Muscle layer of colon (tissue), 2 donors: ENCODE measurements around the gene SUMO2.
"Not testable (repeated sequence)": the region's sequence is repeated elsewhere in the genome, so short reads cannot be mapped to it uniquely, and the experiment has no call there.

Experiments
- H3K27ac ChIP-seq: one replicate; pipeline ENCODE4 v1.7.0; 2013; ENCODE audit warnings: low read depth, mild to moderate bottlenecking, low read length, moderate library complexity
- H3K27me3 ChIP-seq, 2 donors: one replicate each; pipeline ENCODE4 v1.7.0; 2013; ENCODE audit warnings: low read length in 2 of 2, mild to moderate bottlenecking in 2 of 2; ENCODE audit not compliant: insufficient read depth in 2 of 2, control insufficient read depth in 1 of 2
- H3K36me3 ChIP-seq: one replicate; pipeline ENCODE4 v1.7.0; 2013; ENCODE audit warnings: mild to moderate bottlenecking, low read length; ENCODE audit not compliant: insufficient read depth
- H3K4me1 ChIP-seq: one replicate; pipeline ENCODE4 v1.7.0; 2013; ENCODE audit warnings: mild to moderate bottlenecking, low read length; ENCODE audit not compliant: insufficient read depth
- H3K4me3 ChIP-seq, 2 donors: one replicate each; pipeline ENCODE4 v1.7.0; 2013; ENCODE audit warnings: low read length in 2 of 2, low read depth in 1 of 2, mild to moderate bottlenecking in 1 of 2, moderate library complexity in 1 of 2
- H3K9ac ChIP-seq: one replicate; pipeline ENCODE4 v1.7.0; 2013; ENCODE audit warnings: low read length
- H3K9me3 ChIP-seq: one replicate; pipeline ENCODE4 v1.7.0; 2013; ENCODE audit warnings: mild to moderate bottlenecking, low read length
- donor health status: abdominal sarcoma.
- donor health status: Adenocarcinoma of cecum.

The SUMO2 gene

GRCh38 chr17:75207760-75208159 lies 25.0 kb upstream of the SUMO2 start:
- H3K9ac ChIP-seq: no peak overlapping the region
- H3K27me3 ChIP-seq: no peaks in the 10 kb centered on the region
- peaks cover 24% of the 10 kb centered on the region for H3K36me3 ChIP-seq
- no peak overlapping the region for H3K4me3 ChIP-seq
- H3K27ac ChIP-seq: no peak overlapping the region
- H3K4me1 ChIP-seq: peaks cover 9% of the 10 kb centered on the region
- no peaks in the 10 kb centered on the region for H3K9me3 ChIP-seq

GRCh38 chr17:75207050-75207407 lies 24.3 kb upstream of the SUMO2 start:
- H3K36me3 ChIP-seq: peaks cover 18% of the 10 kb centered on the region
- H3K9ac ChIP-seq, H3K27me3 ChIP-seq, H3K9me3 ChIP-seq, H3K4me1 ChIP-seq, H3K27ac ChIP-seq, H3K4me3 ChIP-seq: not testable (repeated sequence)

- Histone ChIP-seq H3K27me3 (no peaks in the 10 kb centered on the region), H3K27ac (peak overlapping the region; percentile 91), H3K4me1 (peaks cover 9% of the 10 kb centered on the region), H3K4me3 (peak overlapping the region; percentile 63 to 97), H3K9me3 (no peaks in the 10 kb centered on the region), H3K36me3 (peaks cover 11% of the 10 kb centered on the region), H3K9ac (peak overlapping the region; percentile 93)
Observed at GRCh38 chr17:75205793-75206163, 23.0 kb upstream of the SUMO2 start.

GRCh38 chr17:75205037-75205792 lies 22.5 kb upstream of the SUMO2 start, which contains the start of gene NUP85:
TSS of gene NUP85 (plus strand) at chr17:75205679. CDS start at chr17:75205762, 83 bp downstream.
- peaks cover 9% of the 10 kb centered on the region for H3K4me1 ChIP-seq
- peak within 1 kb of the TSS; percentile 63 to 97 for H3K4me3 ChIP-seq
- peak within 1 kb of the TSS; percentile 93 for H3K9ac ChIP-seq
- H3K27ac ChIP-seq: peak within 1 kb of the TSS; percentile 91
- H3K36me3 ChIP-seq: peaks cover 6% of the 10 kb centered on the region
- no peaks in the 10 kb centered on the region for H3K9me3 ChIP-seq
- no peaks in the 10 kb centered on the region for H3K27me3 ChIP-seq

GRCh38 chr17:75199886-75200618 lies 17.3 kb upstream of the SUMO2 start:
- Histone ChIP-seq H3K36me3 (no peaks in the 10 kb centered on the region), H3K4me3 (no peak overlapping the region), H3K9ac (no peak overlapping the region), H3K27ac (no peak overlapping the region), H3K27me3 (no peaks in the 10 kb centered on the region), H3K4me1 (no peaks in the 10 kb centered on the region), H3K9me3 (no peaks in the 10 kb centered on the region)

GRCh38 chr17:75194879-75195278 lies 12.1 kb upstream of the SUMO2 start:
- Histone ChIP-seq H3K27me3 (no peaks in the 10 kb centered on the region), H3K4me3 (no peak overlapping the region), H3K9ac (no peak overlapping the region), H3K4me1 (no peaks in the 10 kb centered on the region), H3K36me3 (no peaks in the 10 kb centered on the region), H3K9me3 (no peaks in the 10 kb centered on the region), H3K27ac (no peak overlapping the region)

GRCh38 chr17:75191584-75191983 lies 8.8 kb upstream of the SUMO2 start:
- no peaks in the 10 kb centered on the region for H3K4me1 ChIP-seq
- H3K27ac ChIP-seq: no peak overlapping the region
- H3K9me3 ChIP-seq: no peaks in the 10 kb centered on the region
- H3K4me3 ChIP-seq: no peak overlapping the region
- no peaks in the 10 kb centered on the region for H3K36me3 ChIP-seq
- no peaks in the 10 kb centered on the region for H3K27me3 ChIP-seq
- no peak overlapping the region for H3K9ac ChIP-seq

- H3K4me3 ChIP-seq: no peak overlapping the region
- H3K9ac ChIP-seq: no peak overlapping the region
- H3K27me3 ChIP-seq: no peaks in the 10 kb centered on the region
- peaks cover 3% of the 10 kb centered on the region for H3K4me1 ChIP-seq
- no peaks in the 10 kb centered on the region for H3K9me3 ChIP-seq
- H3K36me3 ChIP-seq: no peaks in the 10 kb centered on the region
- H3K27ac ChIP-seq: no peak overlapping the region
Observed at GRCh38 chr17:75188614-75189013, 5.9 kb upstream of the SUMO2 start.

- H3K4me3 ChIP-seq: no peak overlapping the region
- H3K9ac ChIP-seq: no peak overlapping the region
- H3K27ac ChIP-seq: no peak overlapping the region
- H3K27me3 ChIP-seq: no peaks in the 10 kb centered on the region
- H3K4me1 ChIP-seq: peaks cover 14% of the 10 kb centered on the region
- H3K36me3 ChIP-seq: peaks cover under 1% of the 10 kb centered on the region
- no peaks in the 10 kb centered on the region for H3K9me3 ChIP-seq
Observed at GRCh38 chr17:75183999-75184884, 1.5 kb upstream of the SUMO2 start.

GRCh38 chr17:75182319-75182568 lies 515 bp downstream of the SUMO2 start:
- Histone ChIP-seq H3K4me1 (peaks cover 14% of the 10 kb centered on the region), H3K4me3 (peak overlapping the region; percentile 76 to 98), H3K9me3 (no peaks in the 10 kb centered on the region), H3K9ac (peak overlapping the region; percentile 63), H3K27ac (peak overlapping the region; percentile 95), H3K27me3 (no peaks in the 10 kb centered on the region), H3K36me3 (peaks cover 10% of the 10 kb centered on the region)

GRCh38 chr17:75181608-75182318 lies 996 bp downstream of the SUMO2 start:
- Histone ChIP-seq H3K36me3 (peaks cover 11% of the 10 kb centered on the region), H3K9me3 (no peaks in the 10 kb centered on the region), H3K9ac (peak overlapping the region; percentile 63), H3K4me1 (peaks cover 14% of the 10 kb centered on the region), H3K27me3 (no peaks in the 10 kb centered on the region), H3K27ac (peak overlapping the region; percentile 95), H3K4me3 (peak overlapping the region; percentile 76 to 98)
